GM19099 (cell line): Measurements from ENCODE around the gene SP110.

Experiments
- POLR2A ChIP-seq: IDR thresholded peaks from 3 replicates; pipeline ENCODE4 v1.6.1; 2011; ENCODE audit warnings: low read depth; ENCODE audit not compliant: insufficient read length; ENCODE audit errors: extremely low read depth

The SP110 gene

DNA sequence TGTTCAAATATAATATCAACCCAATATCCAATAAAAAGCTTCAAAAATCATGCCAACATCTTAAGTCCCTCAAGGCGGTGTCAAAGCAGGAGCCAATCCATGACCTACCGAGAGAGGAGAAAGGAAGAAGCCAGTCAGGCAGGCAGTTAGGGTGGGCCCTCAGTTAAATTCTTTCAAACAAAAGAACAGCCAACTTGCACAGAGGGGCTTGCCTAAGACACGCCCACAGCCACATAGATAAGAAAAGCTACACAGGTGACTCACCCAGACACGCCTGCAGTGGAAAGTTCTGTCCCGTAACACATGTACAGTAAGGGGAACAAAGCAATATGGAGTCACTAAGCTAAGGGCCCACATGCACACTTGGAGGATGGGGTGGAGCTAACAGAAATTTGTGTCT is 61.3 kb downstream of the SP110 start:
- TF ChIP-seq POLR2A = no peak

DNA sequence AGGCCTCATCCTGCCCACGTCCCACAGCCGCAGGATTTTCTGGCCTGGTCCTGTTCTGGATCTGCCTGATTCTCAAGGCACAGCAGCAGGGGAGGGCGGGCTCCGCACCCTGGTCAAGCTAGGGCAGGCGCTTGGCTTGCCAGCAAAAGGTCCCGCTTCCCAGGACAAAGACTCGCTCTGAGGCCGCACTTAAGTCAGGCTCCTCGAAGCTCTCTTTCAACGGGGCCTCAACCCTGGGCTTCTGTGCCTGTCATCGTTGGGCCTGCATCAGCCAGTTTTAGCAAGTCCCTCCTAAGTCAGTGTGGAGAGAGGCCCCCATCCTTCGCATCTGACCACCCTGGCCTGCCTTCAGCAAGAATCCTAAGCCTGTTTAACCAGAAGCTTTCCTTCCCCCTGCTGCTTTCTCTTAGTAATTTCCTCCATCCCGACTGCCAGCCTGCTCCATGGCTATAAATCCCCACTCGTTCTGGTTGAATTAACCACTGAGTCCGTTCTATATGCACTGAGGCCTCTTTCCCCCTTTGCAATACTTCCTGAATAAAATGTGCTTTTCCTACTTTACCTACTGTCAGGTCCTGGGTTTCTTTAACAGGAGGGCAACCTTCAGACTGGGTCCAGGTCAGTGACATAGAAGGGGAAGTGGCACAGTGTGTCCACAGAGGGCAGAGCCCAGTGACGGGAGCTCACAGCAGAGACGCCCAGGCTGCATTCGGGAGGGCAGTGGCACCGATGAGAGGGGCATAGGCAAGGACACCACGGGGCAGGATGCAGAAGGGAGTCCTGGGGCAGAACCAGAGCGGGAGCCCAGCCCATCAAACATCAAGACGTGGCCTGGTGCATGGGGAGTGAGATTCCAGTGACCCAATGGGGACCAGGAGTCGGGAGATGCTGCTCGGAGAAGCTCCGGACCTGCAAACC is 62.7 kb downstream of the SP110 start:
- TF ChIP-seq POLR2A = no peak

DNA sequence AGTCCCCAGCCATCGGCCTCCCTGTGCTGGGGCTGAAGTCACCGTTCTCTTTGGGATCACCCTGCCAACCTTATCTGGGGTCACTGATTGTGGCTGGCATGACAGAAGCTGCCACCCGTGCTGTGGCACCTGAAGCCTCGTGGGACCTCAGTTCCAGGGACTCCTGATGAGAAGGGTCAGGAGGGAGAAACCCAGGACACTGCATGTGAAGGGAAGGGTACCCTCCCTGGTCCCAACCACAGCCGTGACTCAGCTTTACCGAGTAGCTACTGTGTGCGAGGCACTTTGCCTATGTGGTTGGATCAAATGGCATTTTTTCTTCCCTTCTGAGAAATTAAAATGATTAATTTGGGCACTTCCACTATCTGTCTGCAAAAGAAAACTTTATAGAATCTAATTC is 64.4 kb downstream of the SP110 start:
- TF ChIP-seq POLR2A = no peak

DNA sequence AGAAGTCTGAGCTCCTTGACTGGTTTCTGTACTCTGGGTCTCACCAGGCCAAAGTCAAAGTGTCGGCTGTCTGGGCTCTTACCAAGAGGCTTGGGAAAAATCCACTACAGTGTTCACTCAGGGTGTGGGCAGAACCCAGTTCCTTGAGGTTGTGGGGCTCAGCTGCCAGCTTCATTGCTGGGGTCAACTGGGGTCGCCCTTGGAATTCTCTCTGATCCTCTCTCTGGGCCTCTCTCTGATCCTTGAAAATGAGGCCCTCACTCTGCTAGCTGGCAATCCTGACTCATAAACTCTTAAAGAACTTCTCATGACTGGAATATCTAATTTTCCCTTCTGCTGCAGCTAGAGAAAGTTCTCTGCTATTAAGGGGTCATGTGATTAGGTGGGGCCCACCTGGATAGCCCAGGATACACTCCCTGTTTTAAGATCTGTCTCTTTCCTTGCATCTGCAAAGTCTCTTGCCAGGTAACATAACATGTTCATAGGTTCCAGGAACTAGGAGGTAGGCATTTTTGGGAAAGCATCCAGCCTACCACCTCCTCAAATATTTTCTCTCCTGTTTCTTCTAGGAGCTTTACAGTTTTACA is 66.3 kb downstream of the SP110 start:
- no peak for TF ChIP-seq POLR2A

DNA sequence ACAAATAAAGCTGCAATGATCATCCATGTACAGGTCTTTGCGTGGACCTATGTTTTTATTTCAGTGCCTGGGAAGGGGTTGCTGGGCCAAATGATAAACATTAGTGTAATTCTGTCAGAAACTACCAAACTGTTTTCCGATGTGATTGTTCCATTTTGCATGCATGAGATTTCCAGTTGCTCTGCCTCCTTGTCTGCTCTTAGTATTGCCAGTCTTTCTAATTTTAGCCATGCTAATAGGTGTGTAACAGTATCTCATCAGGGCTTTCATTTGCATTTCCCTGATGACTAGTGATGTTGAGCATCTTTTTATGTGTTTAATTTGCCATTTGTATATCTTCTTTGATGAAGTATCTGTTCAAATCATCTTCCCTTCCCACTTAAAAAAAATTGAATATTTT is 67.5 kb downstream of the SP110 start:
- no peak for TF ChIP-seq POLR2A

DNA sequence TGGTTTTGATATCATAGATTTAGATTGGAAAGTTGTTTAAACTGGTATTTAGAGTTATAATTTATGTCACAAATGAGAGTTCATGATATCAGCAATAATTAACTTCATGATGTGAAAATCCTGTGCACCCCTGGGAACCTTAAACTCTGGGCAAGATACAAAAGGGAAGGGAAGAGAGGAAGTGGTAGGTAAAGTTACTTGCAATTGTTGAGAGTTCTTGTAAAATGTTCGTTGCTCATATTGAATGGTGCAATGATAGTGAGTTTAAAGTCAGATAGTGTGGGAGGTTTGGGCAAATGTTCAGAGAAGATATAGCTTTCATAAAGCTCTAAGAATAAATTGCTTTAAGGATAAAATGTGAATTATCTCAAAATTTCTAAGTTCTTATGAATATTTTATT is 75.4 kb downstream of the SP110 start:
- no peak for TF ChIP-seq POLR2A

DNA sequence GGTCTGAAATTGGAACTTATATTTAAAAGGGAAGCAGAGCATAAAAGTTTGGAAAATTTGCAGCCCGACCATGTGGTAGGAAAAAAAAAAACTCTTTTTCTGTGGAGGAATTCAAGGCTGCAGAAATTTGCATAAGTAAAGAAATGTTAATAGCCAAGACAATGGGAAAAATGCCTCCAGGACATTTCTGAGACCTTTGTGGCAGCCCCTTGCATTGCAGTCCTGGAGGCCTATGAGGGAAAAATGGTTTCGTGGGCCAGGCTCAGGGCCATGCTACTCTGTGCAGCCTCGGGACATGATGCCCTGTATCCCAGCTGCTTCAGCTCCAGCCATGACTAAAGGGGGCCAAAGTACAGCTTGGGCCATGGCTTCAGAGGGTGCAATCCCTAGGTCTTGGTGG is 79.1 kb downstream of the SP110 start:
- TF ChIP-seq POLR2A = no peak

DNA sequence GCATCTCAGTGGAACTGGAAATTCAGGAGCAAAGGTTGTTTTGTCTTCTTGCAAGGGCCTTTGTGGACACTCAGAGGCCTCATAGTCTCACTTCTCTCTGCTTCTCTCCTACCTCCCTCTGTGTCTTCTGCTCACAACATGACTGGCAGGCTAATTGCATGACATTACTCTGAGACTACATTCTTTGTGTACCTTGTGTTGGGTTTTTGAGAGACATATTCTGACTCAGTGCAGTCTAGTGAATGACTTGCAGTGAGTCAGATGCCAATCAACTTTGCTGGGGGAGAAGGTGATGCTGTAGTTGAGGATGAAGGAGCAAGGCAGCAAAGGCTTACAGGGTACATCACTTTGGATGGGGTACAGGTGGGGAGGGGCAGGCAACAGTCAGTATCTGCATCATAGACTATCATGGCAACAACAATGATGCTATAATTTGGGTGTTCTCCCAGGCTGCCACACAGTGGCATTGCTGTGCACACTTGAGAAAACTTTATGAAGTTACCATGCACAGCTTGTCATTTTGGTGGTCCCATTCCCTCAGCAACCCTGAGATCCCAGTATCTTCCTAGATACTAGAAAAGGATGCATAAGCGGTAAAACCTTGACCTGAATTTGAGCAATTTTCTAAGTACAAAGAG is 81.8 kb downstream of the SP110 start:
- no peak for TF ChIP-seq POLR2A

DNA sequence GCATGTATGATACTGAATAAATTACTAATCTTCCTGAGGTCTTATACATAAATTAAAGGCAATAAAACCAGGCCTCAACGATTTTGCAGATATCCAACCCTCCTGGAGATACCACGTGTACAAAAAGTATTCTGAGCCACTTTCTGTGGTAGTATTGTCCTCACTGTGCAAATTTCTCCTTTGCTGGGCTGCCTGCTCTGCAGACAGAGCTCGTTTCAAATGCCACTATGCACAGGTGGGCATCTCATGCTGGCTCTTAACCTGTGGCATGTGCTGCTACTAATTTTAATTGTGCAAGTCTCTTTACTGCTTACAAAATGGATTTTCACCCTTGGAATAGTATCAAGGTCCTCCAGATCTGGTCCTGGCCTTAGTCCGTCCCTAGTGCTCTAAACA is 84.7 kb downstream of the SP110 start:
- TF ChIP-seq POLR2A = no peak

DNA sequence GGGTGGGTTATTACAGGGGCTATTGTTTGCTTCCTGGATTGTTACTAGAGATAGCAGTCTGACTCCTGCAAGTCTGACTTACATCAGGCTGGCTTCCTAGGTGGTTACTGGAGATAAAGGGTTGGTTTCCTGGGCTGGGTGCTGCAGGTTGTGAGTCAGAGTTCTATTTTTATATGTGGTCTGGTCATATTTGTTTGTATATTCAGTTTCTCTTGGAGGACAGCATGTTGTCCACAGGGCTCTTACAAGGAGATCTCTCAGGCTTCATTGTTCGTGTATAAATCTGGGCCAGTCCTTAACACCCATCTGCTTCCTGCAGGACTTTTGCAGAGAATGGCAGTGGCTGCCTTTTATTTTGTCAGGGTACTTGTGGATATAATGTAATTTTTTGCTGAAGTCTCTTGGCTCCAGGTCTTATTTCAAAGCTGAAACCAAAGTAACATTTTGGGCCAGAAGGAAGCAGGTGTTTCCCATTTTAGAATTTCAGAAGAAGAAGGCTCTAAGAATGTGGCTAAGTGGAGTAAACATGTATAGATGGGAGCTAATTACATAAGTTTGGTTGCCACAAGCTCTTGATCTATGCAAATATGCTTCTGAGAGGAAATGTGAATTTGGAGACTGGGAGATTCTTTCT is 85.2 kb downstream of the SP110 start:
- TF ChIP-seq POLR2A = no peak

DNA sequence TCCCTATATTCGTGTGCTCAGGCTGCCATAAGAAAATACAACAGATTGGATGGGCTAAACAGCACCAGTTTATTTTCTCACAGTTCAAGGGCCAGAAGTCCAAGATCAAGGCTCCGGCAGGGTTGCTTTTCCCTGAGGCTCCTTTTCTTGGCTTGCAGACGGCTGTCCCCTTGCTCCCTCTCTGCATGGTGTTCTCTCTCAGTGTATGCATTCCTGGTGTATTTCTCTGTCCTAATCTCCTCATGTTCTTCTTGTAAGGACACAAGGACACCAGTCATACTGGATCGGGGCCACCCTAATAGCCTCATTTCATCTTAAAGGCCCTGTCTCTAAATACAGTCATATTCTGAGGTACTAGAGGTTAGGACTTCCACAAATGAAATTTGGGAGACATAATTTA is 88.4 kb downstream of the SP110 start:
- no peak for TF ChIP-seq POLR2A

DNA sequence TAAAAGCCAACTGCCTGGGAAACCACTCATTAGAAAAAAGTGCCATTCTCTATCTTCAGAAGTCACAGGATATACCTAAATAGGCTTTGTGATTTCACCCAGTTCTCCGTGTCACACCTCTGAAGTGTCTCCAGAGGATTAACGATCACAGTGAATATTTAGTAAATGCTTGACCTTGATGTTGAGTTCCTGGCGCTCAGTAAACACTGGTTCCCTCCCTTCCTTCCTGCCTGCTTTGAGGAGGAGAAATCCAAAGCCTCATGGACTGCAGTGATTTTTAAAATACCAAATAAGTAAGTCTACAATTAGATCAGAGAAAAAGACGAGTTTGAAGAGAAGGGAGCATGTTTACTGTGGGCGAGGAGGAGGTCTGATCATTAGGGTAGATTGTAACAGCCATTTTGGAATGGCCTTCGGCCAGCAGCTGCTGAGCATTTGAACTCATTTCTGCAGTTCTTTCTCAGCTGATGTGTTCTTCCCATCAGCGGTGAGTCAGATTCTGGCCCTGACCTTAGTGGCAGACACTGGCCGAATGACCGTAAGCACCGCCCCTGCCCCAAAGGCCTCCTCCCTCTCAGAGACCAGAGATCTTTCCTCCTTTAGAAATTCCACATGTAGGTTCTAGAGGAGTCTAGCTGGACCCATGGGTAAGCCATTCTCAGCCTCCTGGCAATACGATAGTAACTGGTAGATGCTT is 89.0 kb downstream of the SP110 start:
- TF ChIP-seq POLR2A = no peak

DNA sequence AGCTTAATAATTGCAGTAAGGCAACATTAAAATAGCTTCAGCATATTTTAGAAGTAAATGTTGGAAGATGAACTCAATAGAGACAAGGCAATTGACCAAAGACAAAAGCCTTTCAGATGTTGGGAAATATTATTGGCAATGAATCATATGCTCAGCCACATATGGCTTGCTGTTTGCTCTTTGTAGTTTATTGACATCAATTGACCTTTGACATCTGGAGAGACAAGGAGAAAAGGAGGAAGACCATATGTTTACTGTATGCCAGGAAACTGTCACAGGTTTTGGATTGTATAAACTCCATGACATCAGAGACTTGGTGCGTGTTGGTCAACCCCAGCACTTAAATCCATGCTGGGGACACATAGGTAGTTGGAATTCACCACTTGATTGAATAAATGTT is 90.4 kb downstream of the SP110 start:
- TF ChIP-seq POLR2A = no peak

DNA sequence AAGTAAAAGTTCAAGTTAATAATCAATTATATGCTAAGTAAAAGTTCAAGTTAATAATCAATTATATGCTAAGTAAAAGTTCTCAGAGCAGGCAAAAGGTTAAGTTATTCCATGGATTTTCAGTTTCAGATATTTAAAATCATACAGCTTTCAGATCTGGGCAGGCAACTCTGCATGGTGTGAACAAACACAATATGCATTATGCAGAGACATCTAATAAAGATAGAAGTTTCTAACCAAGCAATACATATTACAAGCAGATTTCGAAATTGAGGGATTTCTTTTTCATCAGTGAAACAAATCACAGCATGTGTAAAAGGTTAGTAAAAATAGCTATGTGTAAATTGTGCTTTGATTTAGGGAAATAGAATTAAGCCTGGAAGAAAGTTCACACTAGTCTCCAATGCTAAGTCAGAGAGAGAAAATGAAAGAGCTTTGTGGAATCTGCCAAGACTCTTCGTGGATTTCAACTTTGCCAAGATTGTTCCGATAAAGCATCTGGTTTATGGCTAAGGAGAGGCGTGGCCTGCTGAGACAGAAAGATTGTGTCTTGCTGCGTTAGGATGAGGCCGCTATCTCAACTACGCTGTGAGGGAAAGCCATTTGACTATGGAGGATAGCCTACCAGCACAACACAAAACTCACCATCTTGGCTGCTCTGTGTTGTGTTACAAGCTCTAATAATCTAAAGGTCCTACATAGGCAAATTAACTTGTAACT is 91.0 kb downstream of the SP110 start:
- no peak for TF ChIP-seq POLR2A
